ENCODE results near the gene ACSM6.

DNA sequence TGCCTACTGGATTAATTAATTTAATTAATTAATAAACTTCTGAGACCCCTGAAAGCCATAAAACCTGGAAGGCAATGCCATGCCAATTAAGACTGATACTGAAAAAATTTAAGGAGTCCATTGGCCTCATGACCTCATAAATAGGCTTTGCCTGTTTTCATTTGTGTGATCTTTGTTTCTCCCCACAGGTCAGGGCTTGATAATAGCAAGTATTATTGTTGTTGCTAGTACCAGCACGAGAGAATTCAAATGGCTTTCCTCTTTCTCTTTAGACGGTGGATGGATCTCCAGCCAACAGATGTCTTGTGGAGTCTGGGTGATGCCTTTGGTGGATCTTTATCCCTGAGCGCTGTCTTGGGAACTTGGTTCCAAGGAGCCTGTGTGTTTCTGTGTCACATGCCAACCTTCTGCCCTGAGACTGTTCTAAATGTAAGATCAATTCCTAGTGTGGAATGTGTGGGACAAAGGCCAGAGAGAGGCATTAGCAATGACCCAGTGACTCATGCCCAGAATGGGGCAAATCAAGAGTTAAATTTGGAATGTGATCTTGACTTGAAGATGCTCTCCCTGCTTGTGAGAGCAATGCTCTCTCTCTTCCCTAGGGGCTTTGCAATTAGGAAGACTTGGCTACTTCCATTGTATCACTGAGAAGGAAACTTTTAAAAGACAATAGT lies 17.7 kb downstream of the ACSM6 start:
- TF ChIP-seq, protein P1, sequence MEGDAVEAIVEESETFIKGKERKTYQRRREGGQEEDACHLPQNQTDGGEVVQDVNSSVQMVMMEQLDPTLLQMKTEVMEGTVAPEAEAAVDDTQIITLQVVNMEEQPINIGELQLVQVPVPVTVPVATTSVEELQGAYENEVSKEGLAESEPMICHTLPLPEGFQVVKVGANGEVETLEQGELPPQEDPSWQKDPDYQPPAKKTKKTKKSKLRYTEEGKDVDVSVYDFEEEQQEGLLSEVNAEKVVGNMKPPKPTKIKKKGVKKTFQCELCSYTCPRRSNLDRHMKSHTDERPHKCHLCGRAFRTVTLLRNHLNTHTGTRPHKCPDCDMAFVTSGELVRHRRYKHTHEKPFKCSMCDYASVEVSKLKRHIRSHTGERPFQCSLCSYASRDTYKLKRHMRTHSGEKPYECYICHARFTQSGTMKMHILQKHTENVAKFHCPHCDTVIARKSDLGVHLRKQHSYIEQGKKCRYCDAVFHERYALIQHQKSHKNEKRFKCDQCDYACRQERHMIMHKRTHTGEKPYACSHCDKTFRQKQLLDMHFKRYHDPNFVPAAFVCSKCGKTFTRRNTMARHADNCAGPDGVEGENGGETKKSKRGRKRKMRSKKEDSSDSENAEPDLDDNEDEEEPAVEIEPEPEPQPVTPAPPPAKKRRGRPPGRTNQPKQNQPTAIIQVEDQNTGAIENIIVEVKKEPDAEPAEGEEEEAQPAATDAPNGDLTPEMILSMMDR (IDR thresholded peaks at IDR 0.05; ENCODE audit: poor library complexity): no peak
- TF ChIP-seq EZH2 (IDR thresholded peaks at IDR 0.05; ENCODE audit: borderline replicate concordance): no peak
- TF ChIP-seq EZH2phosphoT487 (IDR thresholded peaks at IDR 0.05; ENCODE audit: low read depth, severe bottlenecking, unreplicated experiment): no peak

All from hepatocyte (in vitro differentiated cells).